Gastrocnemius medialis (tissue), 4 donors: ENCODE results near the gene TRAPPC2. TPM values are rescaled to one million over a fixed set of nuclear protein-coding genes. Genes with fewer than 3 reads are reported as not detected.

ENCODE experiments used
- ATAC-seq, 2 donors: fragments of 150-250 bp; one replicate each; pipeline ENCODE4 v1.9.1; 2016
- DNase-seq, 2 donors: peaks; one replicate each; pipeline ENCODE4 v3.0.0-alpha.2; 2019
- H3K27ac ChIP-seq, 4 donors: fragments of 200-600 bp; sonication (generic); 1 replicate in 1 of 4; 2 replicates in 3 of 4; pipeline ENCODE4 v1.5.1; 2016 to 2018; ENCODE audit warnings: mild to moderate bottlenecking in 2 of 4, moderate library complexity in 1 of 4
- H3K27me3 ChIP-seq, 3 donors: fragments of 200-600 bp; sonication (generic) in 2 of 3; 1 replicate in 1 of 3; 2 replicates in 2 of 3; pipeline versions ENCODE4 v1.5.1 to v1.6.0; 2016 to 2019; ENCODE audit warnings: mild to moderate bottlenecking in 1 of 3, moderate library complexity in 1 of 3
- H3K36me3 ChIP-seq, 2 donors: fragments of 200-600 bp; sonication (generic) in 1 of 2; one replicate each; pipeline ENCODE4 v1.5.1; 2017 to 2018
- H3K4me1 ChIP-seq, 2 donors: fragments of 200-600 bp; sonication (generic) in 1 of 2; one replicate each; pipeline ENCODE4 v1.5.1; 2016 to 2017; ENCODE audit warnings: mild to moderate bottlenecking in 2 of 2
- H3K4me3 ChIP-seq, 4 donors: fragments of 200-600 bp; sonication (generic) in 3 of 4; 1 replicate in 1 of 4; 2 replicates in 3 of 4; pipeline ENCODE4 v1.5.1; 2016 to 2019; ENCODE audit warnings: mild to moderate bottlenecking in 2 of 4
- H3K9me3 ChIP-seq, 3 donors: fragments of 200-600 bp; sonication (generic) in 2 of 3; 1 replicate in 1 of 3; 2 replicates in 2 of 3; pipeline ENCODE4 v1.5.1; 2016 to 2019
- POLR2A ChIP-seq, 2 donors: fragments of 450-650 bp; IDR thresholded peaks; one replicate each; pipeline ENCODE4 v1.6.1; 2017; ENCODE audit warnings: antibody characterized with exemption in 2 of 2, mild to moderate bottlenecking in 2 of 2, moderate library complexity in 2 of 2
- in situ Hi-C, 4 donors: fragments of 200-750 bp; cut with MboI; loops; one replicate each; pipeline versions ENCODE4 v1.15.0 to v1.8.0; 2017; ENCODE audit warnings: low sequenced_read_pairs in 4 of 4
- intact Hi-C: fragments of 100-400 bp; cut with DNase I; formaldehyde crosslinking; loops from one replicate; pipeline ENCODE4 v1.15.1; 2023; ENCODE audit warnings: low total_unique reads
- total RNA-seq, 4 donors: library from RNA; depleted of rRNA; stranded (reverse); fragments of >200 nt; gene quantifications; one replicate each; pipeline versions ENCODE4 v1.1.0 to v1.2.3, GENCODE V29; 2016
- TF ChIP-seq, protein P1 (sequence below), 5 experiments: fragments of 450-650 bp in 3 of 5; fragments of 200-600 bp in 2 of 5; sonication (generic) in 2 of 5; IDR thresholded peaks in 4 of 5; conservative IDR thresholded peaks in 1 of 5; 1 replicate in 4 of 5; 2 replicates in 1 of 5; pipeline ENCODE4 v1.5.1; 2016 to 2019; ENCODE audit warnings: antibody characterized with exemption in 5 of 5, mild to moderate bottlenecking in 3 of 5, moderate library complexity in 3 of 5

Gene TRAPPC2
- total RNA-seq, 4 donors from 2014 or later = 1.4 to 4.3 (median 2.9) TPM

GRCh38 chrX:13693341-13693961, 41.0 kb downstream of the TRAPPC2 start:
- Histone ChIP-seq H3K4me1 (peaks cover 50 to 51% of the 10 kb centered on the region in 2 donors), H3K36me3 (no peaks in the 10 kb centered on the region), H3K9me3 (no peaks in the 10 kb centered on the region), H3K4me3 (no peak overlapping the region), H3K27me3 (no peaks in the 10 kb centered on the region), H3K27ac (peak overlapping the region; percentile 45 to 78 (median 70))
- intact Hi-C loops = loop anchor here (2.0 kb wide), 1 partner anchor 25 kb away; no protein-coding TSS in a partner anchor
- in situ Hi-C loops = no loop called here
- DNase-seq = no peak
- TF ChIP-seq, protein P1, sequence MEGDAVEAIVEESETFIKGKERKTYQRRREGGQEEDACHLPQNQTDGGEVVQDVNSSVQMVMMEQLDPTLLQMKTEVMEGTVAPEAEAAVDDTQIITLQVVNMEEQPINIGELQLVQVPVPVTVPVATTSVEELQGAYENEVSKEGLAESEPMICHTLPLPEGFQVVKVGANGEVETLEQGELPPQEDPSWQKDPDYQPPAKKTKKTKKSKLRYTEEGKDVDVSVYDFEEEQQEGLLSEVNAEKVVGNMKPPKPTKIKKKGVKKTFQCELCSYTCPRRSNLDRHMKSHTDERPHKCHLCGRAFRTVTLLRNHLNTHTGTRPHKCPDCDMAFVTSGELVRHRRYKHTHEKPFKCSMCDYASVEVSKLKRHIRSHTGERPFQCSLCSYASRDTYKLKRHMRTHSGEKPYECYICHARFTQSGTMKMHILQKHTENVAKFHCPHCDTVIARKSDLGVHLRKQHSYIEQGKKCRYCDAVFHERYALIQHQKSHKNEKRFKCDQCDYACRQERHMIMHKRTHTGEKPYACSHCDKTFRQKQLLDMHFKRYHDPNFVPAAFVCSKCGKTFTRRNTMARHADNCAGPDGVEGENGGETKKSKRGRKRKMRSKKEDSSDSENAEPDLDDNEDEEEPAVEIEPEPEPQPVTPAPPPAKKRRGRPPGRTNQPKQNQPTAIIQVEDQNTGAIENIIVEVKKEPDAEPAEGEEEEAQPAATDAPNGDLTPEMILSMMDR (IDR thresholded peaks at IDR 0.05 in 4 of 5, conservative IDR thresholded peaks at IDR 0.05 in 1 of 5) = no peak
- TF ChIP-seq POLR2A (IDR thresholded peaks at IDR 0.05) = no peak
- no peak for ATAC-seq

DNA sequence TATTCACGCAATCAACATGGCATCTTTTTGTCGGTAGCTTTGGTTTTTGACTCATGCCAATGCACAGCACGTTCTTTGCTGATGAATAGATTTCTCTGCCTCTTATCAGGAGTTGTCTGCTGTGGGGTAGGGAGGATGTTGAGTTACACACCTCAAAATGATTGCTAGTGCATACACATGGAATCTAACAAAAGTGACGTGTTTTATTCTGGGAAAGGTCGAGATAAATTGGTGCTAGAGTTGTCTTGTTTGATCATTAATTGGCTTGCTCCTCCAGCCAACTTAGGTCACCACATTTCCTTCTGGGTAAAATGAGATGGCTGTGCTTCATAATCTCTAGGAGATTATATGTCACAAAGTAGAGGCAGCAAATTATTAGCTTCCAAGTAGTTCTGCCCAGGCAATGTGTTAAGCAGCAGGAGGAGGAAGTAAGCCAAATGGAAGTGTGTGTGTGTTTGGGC, 41.6 kb downstream of the TRAPPC2 start:
- no peak for ATAC-seq
- in situ Hi-C loops = no loop called here
- Histone ChIP-seq H3K4me3 (no peak overlapping the region), H3K27ac (peak overlapping the region; percentile 45 to 78 (median 70)), H3K9me3 (no peaks in the 10 kb centered on the region), H3K36me3 (no peaks in the 10 kb centered on the region), H3K27me3 (no peaks in the 10 kb centered on the region), H3K4me1 (peaks cover 43 to 47% of the 10 kb centered on the region in 2 donors)
- intact Hi-C loops = loop anchor here (2.0 kb wide), 1 partner anchor 26 kb away; no protein-coding TSS in a partner anchor
- no peak for TF ChIP-seq POLR2A (IDR thresholded peaks at IDR 0.05)
- TF ChIP-seq, protein P1 (IDR thresholded peaks at IDR 0.05 in 4 of 5, conservative IDR thresholded peaks at IDR 0.05 in 1 of 5) = no peak
- DNase-seq = no peak

GRCh38 chrX:13691841-13692371, 42.5 kb downstream of the TRAPPC2 start:
- Histone ChIP-seq H3K27me3 (no peaks in the 10 kb centered on the region), H3K27ac (peak overlapping the region; percentile 45 to 78 (median 70)), H3K9me3 (no peaks in the 10 kb centered on the region), H3K4me1 (peaks cover 41 to 47% of the 10 kb centered on the region in 2 donors), H3K36me3 (no peaks in the 10 kb centered on the region), H3K4me3 (no peak overlapping the region)
- DNase-seq (no peak), ATAC-seq (no peak)
- intact Hi-C loops = loop anchor here (2.0 kb wide), 1 partner anchor 27 kb away; no protein-coding TSS in a partner anchor
- TF ChIP-seq POLR2A (IDR thresholded peaks at IDR 0.05) = no peak
- TF ChIP-seq, protein P1 (IDR thresholded peaks at IDR 0.05 in 4 of 5, conservative IDR thresholded peaks at IDR 0.05 in 1 of 5) = no peak
- in situ Hi-C loops = no loop called here

DNA sequence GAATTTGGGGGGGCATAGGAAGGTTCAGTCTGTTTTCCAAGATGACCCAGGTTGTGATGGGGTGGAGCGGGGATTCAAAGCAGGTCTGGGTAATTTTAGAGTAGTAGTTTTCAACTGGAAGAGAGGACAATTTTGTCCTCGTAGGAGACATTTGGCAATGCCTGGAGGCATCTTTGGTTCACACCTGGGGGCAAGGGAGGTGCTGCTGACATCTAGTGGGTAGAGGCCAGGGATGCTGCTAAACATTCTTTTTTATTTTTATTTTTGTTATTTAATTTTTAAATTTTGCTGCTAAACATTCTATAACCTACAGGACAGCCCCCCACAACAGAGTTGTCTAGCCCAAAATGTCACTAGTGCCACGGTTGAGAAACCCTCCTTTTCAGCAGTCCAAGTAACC, 43.6 kb downstream of the TRAPPC2 start:
- peak overlapping the region; percentile 91 to 98 (median 94) for H3K27ac ChIP-seq
- DNase-seq = no peak
- no peaks in the 10 kb centered on the region for H3K9me3 ChIP-seq
- intact Hi-C loops (no loop called here), in situ Hi-C loops (no loop called here)
- H3K4me3 ChIP-seq = peak overlapping the region in 2 of 4 donors; percentile 74 to 82
- TF ChIP-seq, protein P1 (IDR thresholded peaks at IDR 0.05 in 4 of 5, conservative IDR thresholded peaks at IDR 0.05 in 1 of 5) = no peak
- no peak for TF ChIP-seq POLR2A (IDR thresholded peaks at IDR 0.05)
- H3K27me3 ChIP-seq = no peaks in the 10 kb centered on the region
- no peak for ATAC-seq
- H3K4me1 ChIP-seq = peaks cover 41 to 46% of the 10 kb centered on the region in 2 donors
- no peaks in the 10 kb centered on the region for H3K36me3 ChIP-seq
